NCI-H460 (cell line): ENCODE results near the gene DNMBP. TPM values are rescaled to one million over a fixed set of nuclear protein-coding genes. Genes with fewer than 3 reads are reported as not detected.
"Not testable (repeated sequence)": the region's sequence is repeated elsewhere in the genome, so short reads cannot be mapped to it uniquely, and the experiment has no call there.

Experiments
- DNase-seq: peaks from one replicate; pipeline ENCODE4 v3.0.0-alpha.2; 2016; ENCODE audit warnings: low read depth; ENCODE audit errors: extremely low read depth
- total RNA-seq: library from RNA; depleted of rRNA; stranded (reverse); fragments of >200 nt; shearing (Covaris generic); gene quantifications from 2 replicates; pipeline ENCODE4 v1.2.3, GENCODE V29; 2014

Gene DNMBP
- total RNA-seq, 1 experiment from 2014 or later = 13.3 TPM

DNA sequence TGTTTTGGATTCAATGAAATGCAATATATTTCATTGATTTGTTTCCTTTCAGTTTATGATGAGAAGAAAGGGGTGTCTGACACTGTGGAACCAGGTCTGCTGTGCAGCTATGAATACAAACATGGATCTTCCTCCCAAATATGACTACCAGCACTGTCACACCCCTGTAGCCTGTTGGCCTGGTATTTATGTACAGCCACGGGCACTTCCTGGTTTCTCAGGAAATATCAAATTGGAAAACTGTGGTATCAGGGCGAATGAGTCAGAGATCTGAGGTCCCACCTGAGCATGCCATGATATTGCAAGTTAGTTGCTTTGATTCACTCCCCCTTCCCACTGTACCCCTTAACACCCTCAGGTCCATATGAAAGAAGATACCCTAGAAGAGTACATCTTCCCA lies 87.8 kb downstream of the DNMBP start:
- no peak for DNase-seq

- DNase-seq = no peak
Observed at GRCh38 chr10:99920901-99921300, 88.8 kb downstream of the DNMBP start.

DNA sequence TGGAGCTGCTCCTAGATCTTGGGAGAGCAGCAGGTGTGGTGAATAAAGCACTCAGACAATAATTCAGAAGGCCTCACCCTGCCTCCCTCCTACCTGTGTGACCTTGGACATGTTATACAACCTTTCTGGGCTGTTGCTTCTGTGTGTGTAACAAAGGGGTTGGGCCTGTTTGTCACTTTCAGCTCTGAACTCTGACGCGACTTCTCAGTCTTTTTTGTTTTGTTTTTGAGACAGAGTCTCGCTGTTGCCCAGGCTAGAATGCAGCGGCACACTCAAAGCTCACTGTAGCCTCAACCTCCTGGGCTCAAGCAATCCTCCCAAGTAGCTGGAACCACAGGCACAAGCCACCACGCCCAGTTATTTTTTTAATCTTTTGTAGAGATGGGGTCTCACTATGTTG lies 89.3 kb downstream of the DNMBP start:
- no peak for DNase-seq

DNA sequence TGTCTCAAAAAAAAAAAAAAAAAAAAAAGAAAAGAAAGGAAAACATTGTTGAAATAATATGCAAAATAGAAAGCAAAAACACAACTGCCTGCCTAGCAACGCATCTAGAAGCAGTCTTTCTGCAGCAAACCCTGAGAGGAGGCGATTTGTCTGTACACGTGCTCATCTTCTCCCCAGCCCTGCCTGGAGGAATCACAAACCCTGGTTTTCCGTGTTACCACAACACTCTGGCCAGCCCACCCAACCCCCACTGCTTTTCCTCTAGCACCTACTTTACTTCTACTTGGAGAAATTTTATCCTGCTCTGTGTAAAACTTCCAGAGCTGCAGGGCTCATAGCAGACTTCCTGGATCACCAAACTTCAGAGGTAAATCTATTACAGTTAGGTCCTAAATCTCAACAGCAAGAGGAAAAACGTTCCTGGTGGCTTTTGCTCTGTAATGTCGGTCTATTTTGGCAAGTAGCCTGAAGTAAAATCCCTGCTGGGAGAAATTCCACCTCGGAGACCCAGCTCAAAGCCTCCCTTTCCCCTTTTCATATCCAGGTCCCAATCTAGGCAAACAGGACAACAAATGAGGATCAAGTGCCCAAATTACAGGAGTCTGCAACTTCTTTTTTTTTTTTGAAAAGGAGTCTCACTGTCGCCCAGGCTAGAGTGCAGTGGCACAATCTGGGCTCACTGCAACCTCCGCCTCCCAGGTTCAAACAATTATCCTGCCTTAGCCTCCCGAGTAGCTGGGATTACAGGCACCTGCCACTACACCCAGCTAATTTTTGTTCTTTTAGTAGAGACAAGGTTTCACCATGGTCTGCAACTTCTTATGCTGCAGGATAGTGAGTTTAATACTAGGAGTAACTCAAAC lies 91.6 kb downstream of the DNMBP start:
- no peak for DNase-seq

GRCh38 chr10:99916776-99917175 lies 93.0 kb downstream of the DNMBP start:
- DNase-seq = no peak

GRCh38 chr10:99915414-99915813 lies 94.3 kb downstream of the DNMBP start:
- no peak for DNase-seq

GRCh38 chr10:99914236-99914635 lies 95.5 kb downstream of the DNMBP start:
- no peak for DNase-seq

DNA sequence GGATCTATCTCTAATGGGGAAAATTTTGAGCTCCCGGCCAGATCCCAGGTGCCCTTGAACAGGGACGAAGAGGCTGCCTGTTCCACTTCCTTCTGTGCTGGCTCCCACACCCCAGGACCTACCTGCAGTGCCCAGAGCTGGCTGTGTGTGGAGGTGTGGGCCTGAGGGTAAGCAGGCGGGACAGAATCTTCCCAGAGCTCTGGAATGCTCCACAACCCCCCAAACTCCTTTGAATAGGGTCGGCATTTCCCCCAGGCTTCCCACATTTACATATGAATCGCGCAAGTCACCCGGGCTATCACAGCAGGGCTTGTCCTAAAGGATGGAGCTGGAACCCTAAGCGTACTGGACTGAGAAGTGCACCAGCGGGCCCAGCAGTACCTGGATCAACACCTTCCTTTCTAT lies 95.9 kb downstream of the DNMBP start:
- no peak for DNase-seq

DNA sequence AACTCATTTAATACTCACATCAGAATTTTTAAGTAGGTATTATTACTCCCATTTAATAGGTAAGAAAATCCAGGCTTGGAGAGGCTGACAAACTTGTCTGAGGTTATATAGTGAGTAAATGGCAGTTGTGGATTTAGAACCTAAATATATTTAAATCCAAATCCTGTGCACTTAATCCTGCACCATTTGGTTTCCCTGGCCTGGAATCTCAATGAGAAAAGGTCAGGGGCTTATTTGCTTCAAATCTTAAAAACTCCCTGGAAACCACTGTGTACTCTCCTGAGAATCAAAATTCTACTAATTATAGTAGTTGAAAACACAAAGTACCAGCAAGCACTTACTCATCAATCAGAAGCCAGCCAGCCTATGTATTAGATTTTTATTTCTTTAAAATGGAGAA lies 97.7 kb downstream of the DNMBP start:
- no peak for DNase-seq

DNA sequence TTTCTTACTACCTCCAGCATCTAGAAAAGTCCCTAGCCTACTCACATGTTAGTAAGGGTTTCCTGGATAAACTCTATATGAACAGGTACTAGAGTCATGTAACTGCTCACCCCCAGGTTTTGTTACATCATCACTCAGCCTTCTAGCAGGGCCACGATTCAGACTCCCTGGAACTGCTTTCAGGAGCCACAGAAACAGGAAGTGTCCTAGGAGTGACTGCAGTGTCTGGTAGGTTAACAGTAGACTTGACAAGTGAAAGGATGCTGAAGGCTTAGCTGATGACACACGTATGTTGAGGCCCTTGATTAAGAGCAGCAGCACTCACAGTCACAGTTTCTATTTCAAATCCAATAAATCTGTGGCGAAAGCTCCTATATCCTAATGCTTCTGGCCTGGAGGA lies 101.2 kb downstream of the DNMBP start:
- DNase-seq = no peak

DNA sequence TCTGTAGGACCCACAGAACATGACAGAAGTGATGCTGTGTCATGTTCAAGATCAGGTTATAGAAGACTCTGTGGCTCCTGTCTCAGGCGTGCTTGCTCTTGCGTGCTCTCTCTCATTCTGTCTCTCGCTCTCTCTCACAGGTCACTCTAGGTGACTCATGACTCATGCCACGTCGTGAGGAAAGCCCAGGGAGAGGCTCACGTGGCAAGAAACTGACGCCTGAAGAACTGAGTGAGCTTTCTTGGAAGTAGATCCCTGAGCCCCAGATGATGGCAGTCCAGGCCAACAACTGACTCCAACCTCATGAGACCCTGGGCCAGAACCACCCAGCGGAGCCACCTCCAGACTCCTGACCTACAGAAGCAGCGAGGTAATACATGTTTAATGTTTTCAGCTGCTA lies 103.3 kb downstream of the DNMBP start:
- DNase-seq = peak; percentile 13

GRCh38 chr10:99905971-99906370 lies 103.8 kb downstream of the DNMBP start:
- DNase-seq = no peak

DNA sequence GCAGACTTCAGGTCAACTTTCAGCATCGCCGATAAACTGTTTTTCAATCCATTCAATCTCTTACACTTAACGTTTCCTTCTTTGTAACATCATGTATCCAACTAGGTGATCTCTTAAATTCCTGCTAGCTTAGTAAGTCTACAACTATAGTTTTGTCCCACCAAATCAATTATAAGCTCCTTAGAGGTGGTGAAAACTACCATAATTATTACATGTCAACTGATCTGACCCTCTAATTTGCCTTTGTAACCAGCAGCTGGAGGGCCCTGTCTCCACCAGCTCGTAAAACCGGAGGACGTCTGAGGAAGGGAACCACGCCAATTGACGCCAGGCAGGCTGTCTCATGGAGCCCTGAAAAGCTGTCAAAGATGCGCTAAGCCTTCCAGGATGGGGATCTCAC lies 113.9 kb downstream of the DNMBP start:
- DNase-seq = no peak

GRCh38 chr10:99895066-99895465 lies 114.7 kb downstream of the DNMBP start:
- not testable (repeated sequence) for DNase-seq

- DNase-seq = no peak
Observed at GRCh38 chr10:99894613-99895012, 115.1 kb downstream of the DNMBP start.

GRCh38 chr10:99888622-99889021 lies 121.1 kb downstream of the DNMBP start:
- no peak for DNase-seq

DNA sequence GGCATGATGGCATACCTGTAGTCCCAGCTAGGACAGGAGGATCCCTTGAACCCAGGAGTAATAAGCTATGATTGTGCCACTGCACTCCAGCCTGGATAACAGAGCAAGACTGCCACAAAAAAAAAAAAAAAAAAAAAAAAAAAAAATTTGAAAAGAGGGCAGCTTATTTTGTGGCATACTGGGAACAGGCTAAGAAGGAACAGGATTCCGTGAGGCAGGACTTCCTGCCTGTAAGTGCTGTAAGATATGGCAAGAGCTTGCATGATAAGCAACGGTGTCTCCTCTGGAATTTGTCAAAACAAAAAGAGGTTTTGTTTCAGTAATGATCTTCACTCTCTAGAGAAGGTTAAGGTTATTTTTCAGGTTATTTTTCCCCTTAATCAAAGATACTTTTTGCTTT lies 126.2 kb downstream of the DNMBP start:
- no peak for DNase-seq

- DNase-seq = no peak
Observed at GRCh38 chr10:99881371-99881770, 128.4 kb downstream of the DNMBP start.

DNA sequence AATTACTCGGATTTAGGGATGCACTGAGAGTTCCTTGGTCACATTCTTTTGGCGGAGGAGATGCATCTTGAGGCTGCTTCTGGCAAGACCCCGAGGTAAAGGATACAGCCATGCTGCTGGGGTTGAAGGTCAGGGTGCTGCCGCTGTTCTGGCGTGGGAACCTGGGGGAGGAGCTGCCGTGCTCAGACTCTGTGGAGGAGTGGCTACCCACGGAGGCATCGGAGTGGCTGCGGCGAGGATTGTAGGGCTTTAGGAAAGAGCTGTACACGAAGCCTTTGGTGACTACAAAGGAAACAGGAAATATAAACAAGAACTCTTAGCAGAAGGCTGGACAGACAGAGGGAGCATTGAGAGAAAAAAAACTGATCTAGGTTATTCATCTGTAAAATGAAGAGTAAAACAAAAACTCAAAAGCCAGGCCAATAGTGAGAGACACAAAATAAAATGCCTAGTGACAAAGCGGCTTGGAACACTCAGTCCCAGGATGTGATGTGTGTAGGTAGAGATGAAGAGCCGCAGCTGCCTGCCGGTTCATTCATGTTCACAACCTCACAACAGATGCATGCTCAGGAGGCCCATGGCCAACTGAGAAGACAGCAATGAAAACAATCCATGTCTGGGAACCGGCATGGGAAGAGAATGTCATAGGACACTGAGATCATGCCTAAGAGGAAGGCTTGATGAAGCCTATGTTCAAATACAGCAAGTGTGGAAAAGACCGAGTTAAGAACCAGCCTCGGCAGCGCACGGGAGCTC lies 129.5 kb downstream of the DNMBP start:
- no peak for DNase-seq

DNA sequence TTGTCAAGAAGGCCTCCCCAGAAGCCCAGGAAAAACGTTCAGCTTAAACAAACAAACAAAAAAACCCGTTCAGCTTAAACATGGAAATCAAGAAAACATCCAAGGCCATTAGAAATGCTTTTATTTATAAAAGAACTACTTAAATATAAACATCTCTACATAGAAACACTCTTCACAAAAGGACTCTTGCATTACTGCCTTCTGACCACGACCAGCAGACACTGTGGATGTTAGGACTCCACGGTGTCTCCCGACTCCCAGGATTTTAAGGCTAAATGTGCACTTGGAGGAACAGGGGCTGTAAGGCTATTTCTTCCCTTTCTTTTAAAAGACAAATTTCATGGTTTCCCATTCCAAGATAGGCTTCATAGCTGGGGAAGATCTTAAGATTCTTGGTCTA lies 134.3 kb downstream of the DNMBP start:
- no peak for DNase-seq

DNA sequence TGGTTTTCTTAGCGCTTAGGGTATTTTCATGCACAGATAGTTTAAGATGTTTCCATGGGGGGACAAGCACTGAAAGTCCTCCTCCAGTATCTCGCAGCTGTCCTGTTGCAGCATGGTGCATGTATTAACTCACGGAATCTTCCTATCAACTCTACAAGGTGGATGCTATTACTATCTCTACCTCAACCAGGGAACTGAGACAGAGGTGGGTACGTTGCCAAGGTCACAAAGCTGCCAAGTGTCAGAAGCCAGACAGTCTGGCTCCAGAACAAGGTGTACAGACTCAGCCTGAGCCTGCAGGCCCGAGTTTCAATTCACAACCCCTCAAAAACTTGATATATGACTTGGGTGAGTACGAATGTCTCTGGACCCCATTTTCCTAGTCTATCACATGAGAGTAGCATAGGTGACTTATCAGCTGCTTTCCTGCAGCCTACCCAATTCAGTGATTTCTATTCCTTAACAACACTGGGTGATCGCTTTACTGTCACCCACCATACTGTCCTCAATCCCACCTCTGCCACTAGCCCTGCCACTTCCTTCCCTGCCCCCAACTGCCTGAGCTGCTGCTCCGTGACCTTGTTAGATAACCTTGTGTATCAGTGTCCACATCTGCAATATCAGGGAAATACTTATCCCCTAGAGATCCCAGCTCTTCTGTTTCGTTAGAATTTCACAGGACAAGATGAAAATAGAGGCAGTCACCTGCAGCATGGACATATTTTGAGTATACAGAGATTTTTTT lies 135.2 kb downstream of the DNMBP start:
- DNase-seq = no peak
